ENCODE results near the gene ANKH.

Gene ANKH

GRCh38 chr5:14681236-14681752 is 190.3 kb downstream of the ANKH start:
- Histone ChIP-seq H3K27ac (no peak overlapping the region), H4K20me1 (ENCODE audit: insufficient read depth) (no peaks in the 10 kb centered on the region), H3K4me1 (ENCODE audit: low read depth, poor library complexity, severe bottlenecking) (peaks cover 11% of the 10 kb centered on the region), H3K27me3 (ENCODE audit: insufficient read depth, low read depth) (no peaks in the 10 kb centered on the region), H3K9ac (no peak overlapping the region), H3K36me3 (ENCODE audit: insufficient read depth) (no peaks in the 10 kb centered on the region; the same call in 1 of the 2 replicates), H3K4me2 (no peak overlapping the region), H3K4me3 (IDR thresholded peaks at IDR 0.05; ENCODE audit: insufficient read depth, low read depth, low read length) (no peak overlapping the region), H3K79me2 (ENCODE audit: insufficient read depth, low read depth) (peaks cover 15% of the 10 kb centered on the region; the same call in 1 of the 2 replicates), H2AFZ (ENCODE audit: low read depth) (no peak overlapping the region)
- TF ChIP-seq, protein P1, sequence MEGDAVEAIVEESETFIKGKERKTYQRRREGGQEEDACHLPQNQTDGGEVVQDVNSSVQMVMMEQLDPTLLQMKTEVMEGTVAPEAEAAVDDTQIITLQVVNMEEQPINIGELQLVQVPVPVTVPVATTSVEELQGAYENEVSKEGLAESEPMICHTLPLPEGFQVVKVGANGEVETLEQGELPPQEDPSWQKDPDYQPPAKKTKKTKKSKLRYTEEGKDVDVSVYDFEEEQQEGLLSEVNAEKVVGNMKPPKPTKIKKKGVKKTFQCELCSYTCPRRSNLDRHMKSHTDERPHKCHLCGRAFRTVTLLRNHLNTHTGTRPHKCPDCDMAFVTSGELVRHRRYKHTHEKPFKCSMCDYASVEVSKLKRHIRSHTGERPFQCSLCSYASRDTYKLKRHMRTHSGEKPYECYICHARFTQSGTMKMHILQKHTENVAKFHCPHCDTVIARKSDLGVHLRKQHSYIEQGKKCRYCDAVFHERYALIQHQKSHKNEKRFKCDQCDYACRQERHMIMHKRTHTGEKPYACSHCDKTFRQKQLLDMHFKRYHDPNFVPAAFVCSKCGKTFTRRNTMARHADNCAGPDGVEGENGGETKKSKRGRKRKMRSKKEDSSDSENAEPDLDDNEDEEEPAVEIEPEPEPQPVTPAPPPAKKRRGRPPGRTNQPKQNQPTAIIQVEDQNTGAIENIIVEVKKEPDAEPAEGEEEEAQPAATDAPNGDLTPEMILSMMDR (conservative IDR thresholded peaks at IDR 0.05; ENCODE audit: low read depth, low read length) = no peak

- Histone ChIP-seq H3K36me3 (ENCODE audit: insufficient read depth) (no peaks in the 10 kb centered on the region; the same call in 1 of the 2 replicates), H3K27ac (no peak overlapping the region), H3K4me3 (IDR thresholded peaks at IDR 0.05; ENCODE audit: insufficient read depth, low read depth, low read length) (no peak overlapping the region), H3K9ac (no peak overlapping the region), H3K4me1 (ENCODE audit: low read depth, poor library complexity, severe bottlenecking) (no peaks in the 10 kb centered on the region), H3K27me3 (ENCODE audit: insufficient read depth, low read depth) (no peaks in the 10 kb centered on the region), H3K79me2 (ENCODE audit: insufficient read depth, low read depth) (peaks cover 23% of the 10 kb centered on the region; the same call in 1 of the 2 replicates), H3K4me2 (no peak overlapping the region), H2AFZ (ENCODE audit: low read depth) (no peak overlapping the region), H4K20me1 (ENCODE audit: insufficient read depth) (no peaks in the 10 kb centered on the region)
- TF ChIP-seq, protein P1 (conservative IDR thresholded peaks at IDR 0.05; ENCODE audit: low read depth, low read length) = no peak
These were observed 192.0 kb downstream of the ANKH start for GRCh38 chr5:14679595-14679994.

- H3K4me1 ChIP-seq (ENCODE audit: low read depth, poor library complexity, severe bottlenecking) = no peaks in the 10 kb centered on the region
- no peaks in the 10 kb centered on the region for H3K27me3 ChIP-seq (ENCODE audit: insufficient read depth, low read depth)
- no peak overlapping the region for H3K27ac ChIP-seq
- no peak overlapping the region for H2AFZ ChIP-seq (ENCODE audit: low read depth)
- H3K4me2 ChIP-seq = no peak overlapping the region
- no peak overlapping the region for H3K4me3 ChIP-seq (IDR thresholded peaks at IDR 0.05; ENCODE audit: insufficient read depth, low read depth, low read length)
- H3K9ac ChIP-seq = no peak overlapping the region
- TF ChIP-seq, protein P1 (conservative IDR thresholded peaks at IDR 0.05; ENCODE audit: low read depth, low read length) = no peak
- no peaks in the 10 kb centered on the region; the same call in 1 of the 2 replicates for H3K36me3 ChIP-seq (ENCODE audit: insufficient read depth)
- H4K20me1 ChIP-seq (ENCODE audit: insufficient read depth) = no peaks in the 10 kb centered on the region
- H3K79me2 ChIP-seq (ENCODE audit: insufficient read depth, low read depth) = peaks cover 29% of the 10 kb centered on the region; the same call in 1 of the 2 replicates
These were observed 192.7 kb downstream of the ANKH start for GRCh38 chr5:14678773-14679334.

DNA sequence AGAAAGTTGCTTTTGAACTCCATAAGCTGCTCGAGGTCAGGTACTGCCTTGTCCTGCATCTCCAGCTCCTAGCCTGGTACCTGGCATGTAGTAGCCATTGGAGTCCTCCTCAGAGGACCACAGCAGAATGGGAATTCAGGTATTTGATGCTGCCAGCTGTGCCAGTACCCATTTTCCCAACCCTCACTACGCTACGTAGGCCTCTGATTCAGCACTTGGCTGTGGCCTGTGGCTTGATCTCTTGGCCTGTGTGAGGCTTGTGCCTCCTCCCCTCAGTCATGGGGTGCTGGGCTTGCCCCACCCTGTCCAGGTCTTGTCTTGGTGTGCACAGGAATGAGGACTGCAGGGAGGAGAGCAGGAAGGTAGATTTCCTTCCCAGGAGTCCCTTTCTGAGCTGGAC is 195.3 kb downstream of the ANKH start:
- H3K9ac ChIP-seq = no peak overlapping the region
- H3K27ac ChIP-seq = no peak overlapping the region
- H3K4me3 ChIP-seq (IDR thresholded peaks at IDR 0.05; ENCODE audit: insufficient read depth, low read depth, low read length) = no peak overlapping the region
- H3K79me2 ChIP-seq (ENCODE audit: insufficient read depth, low read depth) = peaks cover 53% of the 10 kb centered on the region
- no peak overlapping the region for H3K4me2 ChIP-seq
- H3K36me3 ChIP-seq (ENCODE audit: insufficient read depth) = no peaks in the 10 kb centered on the region; the same call in 1 of the 2 replicates
- no peaks in the 10 kb centered on the region for H3K27me3 ChIP-seq (ENCODE audit: insufficient read depth, low read depth)
- H4K20me1 ChIP-seq (ENCODE audit: insufficient read depth) = no peaks in the 10 kb centered on the region
- H2AFZ ChIP-seq (ENCODE audit: low read depth) = no peak overlapping the region
- peaks cover 15% of the 10 kb centered on the region for H3K4me1 ChIP-seq (ENCODE audit: low read depth, poor library complexity, severe bottlenecking)
- TF ChIP-seq, protein P1 (conservative IDR thresholded peaks at IDR 0.05; ENCODE audit: low read depth, low read length) = no peak

Data from KMS-11 (cell line).